Measurements from ENCODE around the gene DCUN1D4.

DNA sequence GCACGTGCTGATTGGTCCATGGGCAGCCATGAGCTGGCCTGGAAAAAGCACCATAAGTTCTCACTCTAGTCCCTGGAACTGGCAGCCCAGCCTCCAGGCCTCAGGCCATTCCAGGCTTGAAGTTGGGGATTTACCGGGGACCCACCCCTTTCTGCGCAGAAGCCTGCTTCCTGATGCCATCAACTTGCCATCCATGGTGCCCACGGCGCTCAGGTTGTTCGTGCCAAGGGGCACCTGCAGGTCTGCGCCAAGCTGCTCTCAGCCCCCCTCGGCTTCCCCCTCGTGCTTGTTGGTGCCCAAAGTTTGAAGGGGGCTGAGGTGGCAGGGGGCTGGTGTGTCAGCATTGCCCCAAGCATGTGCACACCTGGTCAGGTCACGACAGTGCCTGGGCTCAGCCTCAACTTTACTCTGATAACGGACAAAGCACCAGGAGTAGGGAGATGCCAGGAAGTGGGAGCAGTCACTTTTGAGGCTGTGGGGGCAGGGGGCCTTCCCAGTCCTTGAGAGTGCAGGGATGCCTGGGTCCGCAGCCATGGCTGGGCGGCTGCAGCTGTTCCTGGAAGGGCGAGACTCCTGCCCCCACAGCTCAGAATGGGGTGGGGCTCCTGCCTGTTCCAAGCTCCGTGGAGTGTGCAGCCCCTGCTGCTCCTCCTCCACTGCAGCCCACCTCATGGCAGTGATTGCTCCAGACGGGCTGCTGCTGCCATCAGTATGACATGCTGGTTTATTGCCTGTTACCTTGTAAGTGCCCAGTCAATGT is 24.9 kb downstream of the DCUN1D4 start:
- TF ChIP-seq, protein P1, sequence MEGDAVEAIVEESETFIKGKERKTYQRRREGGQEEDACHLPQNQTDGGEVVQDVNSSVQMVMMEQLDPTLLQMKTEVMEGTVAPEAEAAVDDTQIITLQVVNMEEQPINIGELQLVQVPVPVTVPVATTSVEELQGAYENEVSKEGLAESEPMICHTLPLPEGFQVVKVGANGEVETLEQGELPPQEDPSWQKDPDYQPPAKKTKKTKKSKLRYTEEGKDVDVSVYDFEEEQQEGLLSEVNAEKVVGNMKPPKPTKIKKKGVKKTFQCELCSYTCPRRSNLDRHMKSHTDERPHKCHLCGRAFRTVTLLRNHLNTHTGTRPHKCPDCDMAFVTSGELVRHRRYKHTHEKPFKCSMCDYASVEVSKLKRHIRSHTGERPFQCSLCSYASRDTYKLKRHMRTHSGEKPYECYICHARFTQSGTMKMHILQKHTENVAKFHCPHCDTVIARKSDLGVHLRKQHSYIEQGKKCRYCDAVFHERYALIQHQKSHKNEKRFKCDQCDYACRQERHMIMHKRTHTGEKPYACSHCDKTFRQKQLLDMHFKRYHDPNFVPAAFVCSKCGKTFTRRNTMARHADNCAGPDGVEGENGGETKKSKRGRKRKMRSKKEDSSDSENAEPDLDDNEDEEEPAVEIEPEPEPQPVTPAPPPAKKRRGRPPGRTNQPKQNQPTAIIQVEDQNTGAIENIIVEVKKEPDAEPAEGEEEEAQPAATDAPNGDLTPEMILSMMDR (IDR thresholded peaks at IDR 0.05) = no peak
- TF ChIP-seq, protein P2, sequence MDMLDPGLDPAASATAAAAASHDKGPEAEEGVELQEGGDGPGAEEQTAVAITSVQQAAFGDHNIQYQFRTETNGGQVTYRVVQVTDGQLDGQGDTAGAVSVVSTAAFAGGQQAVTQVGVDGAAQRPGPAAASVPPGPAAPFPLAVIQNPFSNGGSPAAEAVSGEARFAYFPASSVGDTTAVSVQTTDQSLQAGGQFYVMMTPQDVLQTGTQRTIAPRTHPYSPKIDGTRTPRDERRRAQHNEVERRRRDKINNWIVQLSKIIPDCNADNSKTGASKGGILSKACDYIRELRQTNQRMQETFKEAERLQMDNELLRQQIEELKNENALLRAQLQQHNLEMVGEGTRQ (IDR thresholded peaks at IDR 0.05; ENCODE audit: borderline replicate concordance, low read depth, low read length) = no peak
- TF ChIP-seq EP300 (IDR thresholded peaks at IDR 0.05; ENCODE audit: borderline replicate concordance in 1 of 2, low read depth in 1 of 2, low read length in 1 of 2) (no peak), NFIC (IDR thresholded peaks at IDR 0.05; ENCODE audit: borderline replicate concordance) (no peak), MXI1 (IDR thresholded peaks at IDR 0.05; ENCODE audit: low read depth, low read length) (no peak), POLR2AphosphoS5 (IDR thresholded peaks at IDR 0.05; ENCODE audit: low read depth, low read length) (no peak), YY1 (IDR thresholded peaks at IDR 0.05; ENCODE audit: low read depth) (no peak), FOXJ3 (CRISPR knock-in tag; IDR thresholded peaks at IDR 0.05) (no peak), SIN3A (IDR thresholded peaks at IDR 0.05; ENCODE audit: borderline replicate concordance, low read depth, low read length) (no peak), FOXM1 (IDR thresholded peaks at IDR 0.05; ENCODE audit: low read depth) (no peak)
- TF ChIP-seq, protein P3, sequence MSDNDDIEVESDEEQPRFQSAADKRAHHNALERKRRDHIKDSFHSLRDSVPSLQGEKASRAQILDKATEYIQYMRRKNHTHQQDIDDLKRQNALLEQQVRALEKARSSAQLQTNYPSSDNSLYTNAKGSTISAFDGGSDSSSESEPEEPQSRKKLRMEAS (IDR thresholded peaks at IDR 0.05; ENCODE audit: low read depth) = no peak
- TF ChIP-seq, protein P4, sequence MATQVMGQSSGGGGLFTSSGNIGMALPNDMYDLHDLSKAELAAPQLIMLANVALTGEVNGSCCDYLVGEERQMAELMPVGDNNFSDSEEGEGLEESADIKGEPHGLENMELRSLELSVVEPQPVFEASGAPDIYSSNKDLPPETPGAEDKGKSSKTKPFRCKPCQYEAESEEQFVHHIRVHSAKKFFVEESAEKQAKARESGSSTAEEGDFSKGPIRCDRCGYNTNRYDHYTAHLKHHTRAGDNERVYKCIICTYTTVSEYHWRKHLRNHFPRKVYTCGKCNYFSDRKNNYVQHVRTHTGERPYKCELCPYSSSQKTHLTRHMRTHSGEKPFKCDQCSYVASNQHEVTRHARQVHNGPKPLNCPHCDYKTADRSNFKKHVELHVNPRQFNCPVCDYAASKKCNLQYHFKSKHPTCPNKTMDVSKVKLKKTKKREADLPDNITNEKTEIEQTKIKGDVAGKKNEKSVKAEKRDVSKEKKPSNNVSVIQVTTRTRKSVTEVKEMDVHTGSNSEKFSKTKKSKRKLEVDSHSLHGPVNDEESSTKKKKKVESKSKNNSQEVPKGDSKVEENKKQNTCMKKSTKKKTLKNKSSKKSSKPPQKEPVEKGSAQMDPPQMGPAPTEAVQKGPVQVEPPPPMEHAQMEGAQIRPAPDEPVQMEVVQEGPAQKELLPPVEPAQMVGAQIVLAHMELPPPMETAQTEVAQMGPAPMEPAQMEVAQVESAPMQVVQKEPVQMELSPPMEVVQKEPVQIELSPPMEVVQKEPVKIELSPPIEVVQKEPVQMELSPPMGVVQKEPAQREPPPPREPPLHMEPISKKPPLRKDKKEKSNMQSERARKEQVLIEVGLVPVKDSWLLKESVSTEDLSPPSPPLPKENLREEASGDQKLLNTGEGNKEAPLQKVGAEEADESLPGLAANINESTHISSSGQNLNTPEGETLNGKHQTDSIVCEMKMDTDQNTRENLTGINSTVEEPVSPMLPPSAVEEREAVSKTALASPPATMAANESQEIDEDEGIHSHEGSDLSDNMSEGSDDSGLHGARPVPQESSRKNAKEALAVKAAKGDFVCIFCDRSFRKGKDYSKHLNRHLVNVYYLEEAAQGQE (IDR thresholded peaks at IDR 0.05; ENCODE audit: low read depth, low read length) = no peak
- TF ChIP-seq, protein P5, sequence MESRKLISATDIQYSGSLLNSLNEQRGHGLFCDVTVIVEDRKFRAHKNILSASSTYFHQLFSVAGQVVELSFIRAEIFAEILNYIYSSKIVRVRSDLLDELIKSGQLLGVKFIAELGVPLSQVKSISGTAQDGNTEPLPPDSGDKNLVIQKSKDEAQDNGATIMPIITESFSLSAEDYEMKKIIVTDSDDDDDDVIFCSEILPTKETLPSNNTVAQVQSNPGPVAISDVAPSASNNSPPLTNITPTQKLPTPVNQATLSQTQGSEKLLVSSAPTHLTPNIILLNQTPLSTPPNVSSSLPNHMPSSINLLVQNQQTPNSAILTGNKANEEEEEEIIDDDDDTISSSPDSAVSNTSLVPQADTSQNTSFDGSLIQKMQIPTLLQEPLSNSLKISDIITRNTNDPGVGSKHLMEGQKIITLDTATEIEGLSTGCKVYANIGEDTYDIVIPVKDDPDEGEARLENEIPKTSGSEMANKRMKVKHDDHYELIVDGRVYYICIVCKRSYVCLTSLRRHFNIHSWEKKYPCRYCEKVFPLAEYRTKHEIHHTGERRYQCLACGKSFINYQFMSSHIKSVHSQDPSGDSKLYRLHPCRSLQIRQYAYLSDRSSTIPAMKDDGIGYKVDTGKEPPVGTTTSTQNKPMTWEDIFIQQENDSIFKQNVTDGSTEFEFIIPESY (IDR thresholded peaks at IDR 0.05; ENCODE audit: borderline replicate concordance, low read depth) = no peak
